Keratinocyte (primary cell): ENCODE data around the gene USF3. TPM values are rescaled to one million over a fixed set of nuclear protein-coding genes. Genes with fewer than 3 reads are reported as not detected.

ENCODE experiments used
- DNase-seq: peaks from one replicate; pipeline ENCODE4 v3.0.0-alpha.2; 2011; ENCODE audit warnings: low read depth, missing footprints, low spot score
- FAIRE-seq: peaks from 2 replicates; lab custom pipeline; 2011; peaks lifted over from hg19 to GRCh38; lab: Jason Lieb, UNC
- H2AFZ ChIP-seq: 2 replicates; pipeline ENCODE4 v1.6.0; 2012; ENCODE audit warnings: low read length, control low read depth, inconsistent platforms; ENCODE audit not compliant: control insufficient read depth
- H3K27ac ChIP-seq: 2 replicates; pipeline ENCODE4 v1.5.1; 2011; ENCODE audit warnings: low read length; ENCODE audit not compliant: control insufficient read depth, insufficient read depth
- H3K27me3 ChIP-seq: 3 replicates; pipeline ENCODE4 v1.6.0; 2011; ENCODE audit warnings: low read length; ENCODE audit not compliant: control insufficient read depth, insufficient read depth; ENCODE audit errors: extremely low read depth
- H3K36me3 ChIP-seq, 2 experiments: 2 replicates in 1 of 2; 3 replicates in 1 of 2; pipeline ENCODE4 v1.5.1; 2011; ENCODE audit warnings: low read length in 2 of 2, mild to moderate bottlenecking in 1 of 2; ENCODE audit not compliant: control insufficient read depth in 2 of 2, insufficient read depth in 2 of 2; ENCODE audit errors: extremely low read depth in 1 of 2
- H3K4me1 ChIP-seq: 3 replicates; pipeline ENCODE4 v1.5.1; 2011; ENCODE audit warnings: low read length; ENCODE audit not compliant: control insufficient read depth, insufficient read depth; ENCODE audit errors: extremely low read depth
- H3K4me2 ChIP-seq: 3 replicates; pipeline ENCODE4 v1.6.0; 2011; ENCODE audit warnings: low read depth, low read length; ENCODE audit not compliant: control insufficient read depth, insufficient read depth; ENCODE audit errors: extremely low read depth
- H3K4me3 ChIP-seq, 3 experiments: fragments of 200-600 bp in 1 of 3; sonication (generic) in 1 of 3; 2 replicates in 2 of 3; 3 replicates in 1 of 3; pipeline ENCODE4 v1.5.1; 2011 to 2016; ENCODE audit warnings: low read length in 3 of 3, mild to moderate bottlenecking in 3 of 3, control low read depth in 2 of 3, inconsistent platforms in 1 of 3, low read depth in 1 of 3, mixed read lengths in 1 of 3, mixed run types in 1 of 3, moderate library complexity in 1 of 3; ENCODE audit not compliant: control insufficient read depth in 2 of 3, insufficient read depth in 2 of 3; ENCODE audit errors: extremely low read depth in 1 of 3
- H3K79me2 ChIP-seq: 2 replicates; pipeline ENCODE4 v1.6.0; 2012; ENCODE audit warnings: low read length; ENCODE audit not compliant: control insufficient read depth, insufficient read depth
- H3K9ac ChIP-seq: 3 replicates; pipeline ENCODE4 v1.6.0; 2011; ENCODE audit warnings: low read length; ENCODE audit not compliant: control insufficient read depth, insufficient read depth; ENCODE audit errors: extremely low read depth
- H3K9me1 ChIP-seq: 3 replicates; pipeline ENCODE4 v1.6.0; 2011; ENCODE audit warnings: low read length; ENCODE audit not compliant: control insufficient read depth, insufficient read depth; ENCODE audit errors: extremely low read depth
- H3K9me3 ChIP-seq: 2 replicates; pipeline ENCODE4 v1.5.1; 2012; ENCODE audit warnings: low read depth, low read length; ENCODE audit not compliant: control insufficient read depth
- H4K20me1 ChIP-seq: 3 replicates; pipeline ENCODE4 v1.6.0; 2011; ENCODE audit warnings: low read length; ENCODE audit not compliant: control insufficient read depth, insufficient read depth; ENCODE audit errors: extremely low read depth
- CTCF ChIP-seq, 3 experiments: IDR thresholded peaks in 1 of 3; conservative IDR thresholded peaks in 1 of 3; optimal IDR thresholded peaks in 1 of 3; 2 replicates in 2 of 3; 3 replicates in 1 of 3; pipeline versions ENCODE3 to v1.5.1; 2011; ENCODE audit warnings: low read length in 3 of 3, mild to moderate bottlenecking in 3 of 3, moderate library complexity in 2 of 3, control low read depth in 1 of 3, inconsistent platforms in 1 of 3; ENCODE audit not compliant: insufficient read depth in 2 of 3; ENCODE audit errors: extremely low read depth in 1 of 3
- EZH2 ChIP-seq: IDR thresholded peaks from one replicate; pipeline ENCODE4 v1.6.1; 2012; ENCODE audit warnings: inconsistent platforms, mild to moderate bottlenecking, low read length, moderate library complexity
- dilution Hi-C: fragments of 300-500 bp; cut with MboI; formaldehyde crosslinking; loops from one replicate; pipeline ENCODE4 v1.7.0; 2020; ENCODE audit warnings: low sequenced_read_pairs; ENCODE audit not compliant: extremely low pct_ligation_motif_present
- polyA plus RNA-seq, 5 experiments: library from polyadenylated mRNA; depleted of rRNA in 3 of 5; stranded (reverse) in 3 of 5; stranded (forward) in 1 of 5; unstranded in 1 of 5; fragments of >200 nt; gene quantifications; 1 replicate in 1 of 5; 2 replicates in 3 of 5; 3 replicates in 1 of 5; pipeline versions ENCODE4 v1.2.1 to v1.2.3, GENCODE V29; 2011 to 2012; ENCODE audit warnings: missing spikeins in 2 of 5, low read depth in 1 of 5, low replicate concordance in 1 of 5

The USF3 gene
- polyA plus RNA-seq, 1 donor (not counting 4 experiments of a cell fraction or from before 2014, with no cell fraction given) = 8.8 TPM

GRCh38 chr3:113696658-113697499 is 437 bp upstream of the USF3 start:
- Histone ChIP-seq H3K4me2 (peak overlapping the region; percentile 99), H3K27me3 (no peaks in the 10 kb centered on the region), H3K9me1 (no peaks in the 10 kb centered on the region), H4K20me1 (no peaks in the 10 kb centered on the region), H3K27ac (peak overlapping the region; percentile 76), H3K79me2 (peaks cover 18% of the 10 kb centered on the region), H2AFZ (peak overlapping the region; percentile 100), H3K9ac (peak overlapping the region; percentile 88), H3K36me3 (no peaks in the 10 kb centered on the region), H3K4me3 (peak overlapping the region; percentile 85 to 98 (median 92)), H3K4me1 (peaks cover 13% of the 10 kb centered on the region), H3K9me3 (no peaks in the 10 kb centered on the region)
- DNase-seq (peak; percentile 90), FAIRE-seq (peak; percentile 91)
- dilution Hi-C loops = no loop called here
- TF ChIP-seq CTCF (optimal IDR thresholded peaks at IDR 0.05 in 1 of 3, IDR thresholded peaks at IDR 0.05 in 1 of 3, conservative IDR thresholded peaks at IDR 0.05 in 1 of 3; ENCODE audit: extremely low read depth in 1 of 3, insufficient read depth in 2 of 3, low read length in 3 of 3) = no peak

GRCh38 chr3:113695431-113695785 is 1.0 kb downstream of the USF3 start:
- Histone ChIP-seq H3K9ac (peak overlapping the region; percentile 80), H3K36me3 (no peaks in the 10 kb centered on the region), H3K79me2 (peaks cover 19% of the 10 kb centered on the region), H3K27ac (peak overlapping the region; percentile 73), H4K20me1 (no peaks in the 10 kb centered on the region), H3K9me1 (no peaks in the 10 kb centered on the region), H3K4me2 (peak overlapping the region; percentile 86), H3K4me1 (peaks cover 13% of the 10 kb centered on the region), H2AFZ (peak overlapping the region; percentile 87), H3K4me3 (peak overlapping the region; percentile 85 to 91 (median 86)), H3K27me3 (no peaks in the 10 kb centered on the region), H3K9me3 (no peaks in the 10 kb centered on the region)
- DNase-seq = no peak
- FAIRE-seq = peak; percentile 34
- dilution Hi-C loops = no loop called here
- TF ChIP-seq EZH2 = no peak
- TF ChIP-seq CTCF (optimal IDR thresholded peaks at IDR 0.05 in 1 of 3, IDR thresholded peaks at IDR 0.05 in 1 of 3, conservative IDR thresholded peaks at IDR 0.05 in 1 of 3; ENCODE audit: extremely low read depth in 1 of 3, insufficient read depth in 2 of 3, low read length in 3 of 3) = no peak
